SK-N-SH (cell line): ENCODE measurements around the gene RMDN2. TPM values are rescaled to one million over a fixed set of nuclear protein-coding genes. Genes with fewer than 3 reads are reported as not detected.

Source experiments
- CTCF ChIA-PET: fragments of 300-600, 350-600 bp; formaldehyde crosslinking; extraction: SDS; loops from one replicate; lab custom pipeline; 2021; lab: Yijun Ruan, JAX
- POLR2A ChIA-PET: fragments of 350-600 bp; sonication (Branson Sonifier 250); formaldehyde crosslinking; extraction: SDS; loops from one replicate; lab custom pipeline; 2020; ENCODE audit warnings: antibody characterized with exemption, inconsistent platforms; lab: Yijun Ruan, JAX
- DNase-seq: peaks from one replicate; pipeline ENCODE4 v3.0.0; 2012
- H2AFZ ChIP-seq: fragments of 200-600 bp; sonication (generic); 2 replicates; pipeline ENCODE4 v1.8.1; 2016; ENCODE audit warnings: antibody characterized with exemption, mild to moderate bottlenecking, low read depth
- H3F3A ChIP-seq: fragments of 200-600 bp; sonication (generic); replicated peaks from 2 replicates; pipeline ENCODE3; 2016; ENCODE audit warnings: antibody characterized with exemption, mild to moderate bottlenecking; ENCODE audit not compliant: insufficient read depth
- H3K27ac ChIP-seq, 2 experiments: fragments of 200-500 bp in 1 of 2; fragments of 200-600 bp in 1 of 2; sonication (Bioruptor generic) in 1 of 2; sonication (generic), shearing (Covaris generic) in 1 of 2; 2 replicates each; pipeline versions ENCODE4 v1.5.1 to v1.6.1; 2014 to 2016; ENCODE audit warnings: low read depth in 2 of 2, inconsistent platforms in 1 of 2, low read length in 1 of 2, mild to moderate bottlenecking in 1 of 2, mixed read lengths in 1 of 2
- H3K27me3 ChIP-seq: fragments of 200-600 bp; sonication (generic), shearing (Covaris generic); 2 replicates; pipeline ENCODE4 v1.6.1; 2016; ENCODE audit warnings: mixed run types; ENCODE audit not compliant: insufficient read depth
- H3K36me3 ChIP-seq, 2 experiments: fragments of 200-500 bp in 1 of 2; fragments of 200-600 bp in 1 of 2; sonication (Bioruptor generic) in 1 of 2; sonication (generic) in 1 of 2; replicated peaks in 1 of 2; 2 replicates each; pipeline versions ENCODE3 to v1.5.1; 2014 to 2016; ENCODE audit warnings: low read length in 1 of 2, mild to moderate bottlenecking in 1 of 2; ENCODE audit not compliant: insufficient read depth in 2 of 2, control insufficient read depth in 1 of 2
- H3K4me1 ChIP-seq, 2 experiments: fragments of 200-500 bp in 1 of 2; fragments of 200-600 bp in 1 of 2; sonication (Bioruptor generic) in 1 of 2; sonication (generic), shearing (Covaris generic) in 1 of 2; 2 replicates each; pipeline versions ENCODE4 v1.5.1 to v1.6.1; 2014 to 2016; ENCODE audit warnings: low read depth in 1 of 2, low read length in 1 of 2, mixed run types in 1 of 2; ENCODE audit not compliant: insufficient read depth in 2 of 2, control insufficient read depth in 1 of 2
- H3K4me2 ChIP-seq: fragments of 200-600 bp; sonication (generic), shearing (Covaris generic); 2 replicates; pipeline ENCODE4 v1.6.1; 2017; ENCODE audit warnings: mixed run types
- H3K4me3 ChIP-seq, 2 experiments: fragments of 200-500 bp in 1 of 2; fragments of 200-600 bp in 1 of 2; sonication (Bioruptor generic) in 1 of 2; sonication (generic), shearing (Covaris generic) in 1 of 2; 2 replicates each; pipeline versions ENCODE4 v1.5.1 to v1.8.1; 2014 to 2016; ENCODE audit warnings: low read depth in 2 of 2, inconsistent platforms in 1 of 2, low read length in 1 of 2, mild to moderate bottlenecking in 1 of 2, mixed read lengths in 1 of 2, moderate library complexity in 1 of 2
- H3K79me2 ChIP-seq: fragments of 200-600 bp; sonication (generic); 2 replicates; pipeline ENCODE4 v1.8.1; 2017; ENCODE audit warnings: mild to moderate bottlenecking; ENCODE audit not compliant: insufficient read depth
- H3K9ac ChIP-seq: fragments of 200-600 bp; sonication (generic); 2 replicates; pipeline ENCODE4 v1.6.1; 2017; ENCODE audit warnings: mixed run types
- H3K9me2 ChIP-seq: fragments of 200-600 bp; sonication (generic); 2 replicates; pipeline ENCODE4 v1.6.1; 2017; ENCODE audit warnings: mixed run types
- H3K9me3 ChIP-seq: fragments of 200-600 bp; sonication (generic); 2 replicates; pipeline ENCODE4 v1.6.1; 2017; ENCODE audit warnings: mixed run types, mild to moderate bottlenecking, moderate library complexity
- H4K20me1 ChIP-seq: fragments of 200-600 bp; sonication (generic); 2 replicates; pipeline ENCODE4 v1.6.1; 2017; ENCODE audit warnings: mild to moderate bottlenecking, mixed run types; ENCODE audit not compliant: insufficient read depth
- ELF1 ChIP-seq: IDR thresholded peaks from 2 replicates; pipeline ENCODE4 v1.4.0; 2012
- FOSL2 ChIP-seq: IDR thresholded peaks from 2 replicates; pipeline ENCODE4 v1.4.0; 2012; ENCODE audit warnings: low read depth, mild to moderate bottlenecking, moderate library complexity, borderline replicate concordance
- FOXM1 ChIP-seq: IDR thresholded peaks from 2 replicates; pipeline ENCODE4 v1.4.0; 2012; ENCODE audit warnings: low read depth, mild to moderate bottlenecking
- GABPA ChIP-seq: IDR thresholded peaks from 2 replicates; pipeline ENCODE4 v1.4.0; 2012; ENCODE audit warnings: low read depth, mild to moderate bottlenecking
- GATA2 ChIP-seq: sonication (generic); formaldehyde crosslinking; IDR thresholded peaks from 2 replicates; pipeline ENCODE4 v1.5.0; 2020; ENCODE audit warnings: mild to moderate bottlenecking, missing genetic modification reagents
- JUND ChIP-seq: IDR thresholded peaks from 2 replicates; pipeline ENCODE4 v1.4.0; 2012
- MAX ChIP-seq: IDR thresholded peaks from 2 replicates; pipeline ENCODE4 v1.4.0; 2012; ENCODE audit warnings: low read depth
- NRF1 ChIP-seq: IDR thresholded peaks from 2 replicates; pipeline ENCODE4 v1.6.1; 2012; ENCODE audit warnings: low read depth, mild to moderate bottlenecking, low read length
- RAD21 ChIP-seq: IDR thresholded peaks from 2 replicates; pipeline ENCODE4 v1.6.1; 2012; ENCODE audit warnings: mild to moderate bottlenecking, low read length
- RCOR1 ChIP-seq: fragments of 150-350 bp; IDR thresholded peaks from 2 replicates; pipeline ENCODE4 v1.6.1; 2017; ENCODE audit warnings: antibody characterized with exemption, low read length
- RFX5 ChIP-seq: IDR thresholded peaks from 2 replicates; pipeline ENCODE4 v1.6.1; 2012; ENCODE audit warnings: mild to moderate bottlenecking, improper control_type of control experiment, low read length
- WGBS: methylation state at CpG from one replicate; pipeline ENCODE4 v1.1.6; 2017; ENCODE audit warnings: low lambda C conversion rate; 5-methylcytosine and 5-hydroxymethylcytosine counted together
- polyA plus RNA-seq, 3 experiments: library from polyadenylated mRNA; depleted of rRNA; stranded (reverse); fragments of >200 nt; gene quantifications; 2 replicates each; pipeline ENCODE4 v1.2.3, GENCODE V29; 2012

The RMDN2 gene
- polyA plus RNA-seq, 1 of the 3 experiments (the other 2 are of a cell fraction) = 7.3 TPM

GRCh38 chr2:37971971-37972370, 46.9 kb downstream of the RMDN2 start:
- POLR2A ChIA-PET = no interaction called here
- no peak overlapping the region for H3K9ac ChIP-seq
- H3K27ac ChIP-seq = no peak overlapping the region
- no peak overlapping the region for H3K4me2 ChIP-seq
- no peaks in the 10 kb centered on the region; a peak in 1 of 4 replicates for H3K4me1 ChIP-seq
- no peak overlapping the region for H2AFZ ChIP-seq
- H3K36me3 ChIP-seq = peaks cover 0 to 17% of the 10 kb centered on the region in 2 experiments
- CTCF ChIA-PET = interaction anchor here (1.2 to 3.6 kb wide), 3 partner anchors 10 to 576 kb away, joined by 3 to 13 read pairs (median 7); no protein-coding TSS in a partner anchor
- no peak overlapping the region for H3K4me3 ChIP-seq
- no peaks in the 10 kb centered on the region for H3K27me3 ChIP-seq
- TF ChIP-seq NRF1 = no peak
- TF ChIP-seq FOSL2 = no peak
- no peak for TF ChIP-seq JUND
- TF ChIP-seq RFX5 = no peak
- TF ChIP-seq MAX = no peak
- no peak for TF ChIP-seq RCOR1
- no peak for TF ChIP-seq RAD21
- no peaks in the 10 kb centered on the region for H3K9me3 ChIP-seq
- no peaks in the 10 kb centered on the region for H4K20me1 ChIP-seq
- no peaks in the 10 kb centered on the region for H3K79me2 ChIP-seq
- no peaks in the 10 kb centered on the region for H3K9me2 ChIP-seq
- no peak for DNase-seq
- 88% methylated on average over 1 of the region's 1 CpG for WGBS
- peaks cover 3% of the 10 kb centered on the region for H3F3A ChIP-seq

GRCh38 chr2:37973615-37974353, 48.7 kb downstream of the RMDN2 start:
- Histone ChIP-seq H3K4me1 (no peaks in the 10 kb centered on the region; a peak in 1 of 4 replicates), H3K9ac (no peak overlapping the region)
- POLR2A ChIA-PET = interaction anchor here (0.7 kb wide), 1 partner anchor 16 kb away, joined by 3 read pairs; no protein-coding TSS in a partner anchor

GRCh38 chr2:37975808-37976207, 50.7 kb downstream of the RMDN2 start:
- DNase-seq = no peak
- no peaks in the 10 kb centered on the region for H3F3A ChIP-seq
- no peaks in the 10 kb centered on the region for H4K20me1 ChIP-seq
- H3K27ac ChIP-seq = no peak overlapping the region
- H3K9ac ChIP-seq = no peak overlapping the region
- H3K4me3 ChIP-seq = no peak overlapping the region
- no peak overlapping the region for H3K4me2 ChIP-seq
- CTCF ChIA-PET = interaction anchor here (0.6 to 2.2 kb wide), 4 partner anchors 9 to 299 kb away, joined by 3 to 8 read pairs (median 4); partner anchors contain the start of gene CYP1B1
- H3K4me1 ChIP-seq = no peaks in the 10 kb centered on the region
- H3K9me3 ChIP-seq = no peaks in the 10 kb centered on the region
- H2AFZ ChIP-seq = no peak overlapping the region
- H3K79me2 ChIP-seq = no peaks in the 10 kb centered on the region
- H3K27me3 ChIP-seq = no peaks in the 10 kb centered on the region
- POLR2A ChIA-PET = no interaction called here
- WGBS = 93% methylated on average over 2 of the region's 2 CpGs
- no peak for TF ChIP-seq FOXM1
- no peak for TF ChIP-seq ELF1
- no peak for TF ChIP-seq GABPA
- TF ChIP-seq, all 33 proteins: peak for 0
- H3K36me3 ChIP-seq = peaks cover 0 to 13% of the 10 kb centered on the region in 2 experiments
- no peaks in the 10 kb centered on the region for H3K9me2 ChIP-seq

More at GRCh38 chr2:37973615-37974353, 48.7 kb downstream of the RMDN2 start:
- Histone ChIP-seq H3F3A (peaks cover 2% of the 10 kb centered on the region), H3K9me3 (no peaks in the 10 kb centered on the region), H3K27ac (no peak overlapping the region), H3K4me3 (no peak overlapping the region), H3K27me3 (no peaks in the 10 kb centered on the region), H2AFZ (no peak overlapping the region), H3K79me2 (no peaks in the 10 kb centered on the region), H3K9me2 (no peaks in the 10 kb centered on the region), H3K36me3 (peaks cover 0 to 11% of the 10 kb centered on the region in 2 experiments), H4K20me1 (no peaks in the 10 kb centered on the region), H3K4me2 (no peak overlapping the region)
- no peak for TF ChIP-seq GATA2
- 91% methylated on average over 15 of the region's 15 CpGs for WGBS
- no peak for DNase-seq
- CTCF ChIA-PET = interaction anchor here (0.6 to 2.4 kb wide), 10 partner anchors 8 to 301 kb away, joined by 3 to 15 read pairs (median 4); partner anchors contain the start of gene CYP1B1
